Myometrial cell (primary cell): Measurements from ENCODE around the gene PEX11A. TPM values are rescaled to one million over a fixed set of nuclear protein-coding genes. Genes with fewer than 3 reads are reported as not detected.

ENCODE experiments used
- total RNA-seq: library from RNA; depleted of rRNA; stranded (reverse); fragments of >200 nt; gene quantifications from 2 replicates; pipeline ENCODE4 v1.2.3, GENCODE V29; 2015

The PEX11A gene, protein sequence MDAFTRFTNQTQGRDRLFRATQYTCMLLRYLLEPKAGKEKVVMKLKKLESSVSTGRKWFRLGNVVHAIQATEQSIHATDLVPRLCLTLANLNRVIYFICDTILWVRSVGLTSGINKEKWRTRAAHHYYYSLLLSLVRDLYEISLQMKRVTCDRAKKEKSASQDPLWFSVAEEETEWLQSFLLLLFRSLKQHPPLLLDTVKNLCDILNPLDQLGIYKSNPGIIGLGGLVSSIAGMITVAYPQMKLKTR
- 5.2 and 5.7 TPM in 2 replicates for total RNA-seq

DNA sequence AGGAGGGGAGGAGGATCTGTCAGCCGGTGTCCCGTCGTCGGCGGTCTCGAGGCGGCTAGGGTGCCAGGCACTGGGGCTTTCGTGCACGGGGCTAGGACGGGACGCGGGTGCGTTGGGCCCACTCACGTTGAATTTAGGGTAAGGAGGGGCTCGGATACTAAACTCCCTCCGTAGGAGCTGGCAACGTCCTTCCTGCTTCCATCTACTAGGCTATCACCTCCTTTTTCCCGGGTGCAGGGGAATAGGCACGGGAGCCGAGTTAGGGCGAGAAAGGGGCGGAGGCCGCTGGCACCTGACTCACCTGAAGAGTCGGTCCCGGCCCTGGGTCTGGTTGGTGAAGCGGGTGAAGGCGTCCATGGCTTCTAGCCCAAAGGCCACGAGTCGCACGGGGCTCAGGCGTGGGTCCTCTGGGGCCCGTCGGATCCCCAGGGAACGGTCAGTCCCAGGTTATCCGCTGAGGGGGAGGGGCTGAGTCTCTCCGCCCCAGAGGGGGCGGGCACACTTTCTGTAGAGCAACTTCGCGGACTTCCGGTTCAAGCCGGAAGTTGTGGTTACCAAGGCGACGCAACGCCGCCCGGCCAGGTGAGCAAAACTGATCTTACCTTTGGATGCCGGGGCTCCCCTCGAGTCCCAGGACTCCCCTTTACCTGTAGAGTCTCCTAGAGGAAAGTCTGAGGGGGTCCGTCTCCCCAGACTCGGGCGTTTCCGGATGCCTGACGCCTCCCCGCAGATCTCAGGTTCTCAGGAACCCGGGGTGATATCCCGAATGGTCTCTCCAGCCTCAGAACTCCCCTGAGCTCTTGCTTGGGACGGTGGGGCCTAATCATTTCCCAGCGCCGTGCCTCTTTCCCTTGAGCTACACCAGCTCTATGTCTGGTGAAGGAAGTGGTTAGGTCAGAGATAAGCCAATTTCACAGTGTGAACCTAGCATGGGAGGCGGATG is at the start of gene PEX11A, which contains the start of gene WDR93:
TSS of gene PEX11A (minus strand) at position 479 of the 943 bp plus-strand sequence. CDS start at position 357, 122 bp downstream.
TSS of gene WDR93 (plus strand) at position 536 of the 943 bp plus-strand sequence. CDS start 10,936 bp downstream, outside the sequence.

GRCh38 chr15:89679212-89679611 is 11.3 kb downstream of the PEX11A start, which contains the start of gene PLIN1:
Gene PLIN1, minus strand, starts transcription at chr15:89679367. Its CDS starts 1,878 bp downstream, at chr15:89677489.

DNA sequence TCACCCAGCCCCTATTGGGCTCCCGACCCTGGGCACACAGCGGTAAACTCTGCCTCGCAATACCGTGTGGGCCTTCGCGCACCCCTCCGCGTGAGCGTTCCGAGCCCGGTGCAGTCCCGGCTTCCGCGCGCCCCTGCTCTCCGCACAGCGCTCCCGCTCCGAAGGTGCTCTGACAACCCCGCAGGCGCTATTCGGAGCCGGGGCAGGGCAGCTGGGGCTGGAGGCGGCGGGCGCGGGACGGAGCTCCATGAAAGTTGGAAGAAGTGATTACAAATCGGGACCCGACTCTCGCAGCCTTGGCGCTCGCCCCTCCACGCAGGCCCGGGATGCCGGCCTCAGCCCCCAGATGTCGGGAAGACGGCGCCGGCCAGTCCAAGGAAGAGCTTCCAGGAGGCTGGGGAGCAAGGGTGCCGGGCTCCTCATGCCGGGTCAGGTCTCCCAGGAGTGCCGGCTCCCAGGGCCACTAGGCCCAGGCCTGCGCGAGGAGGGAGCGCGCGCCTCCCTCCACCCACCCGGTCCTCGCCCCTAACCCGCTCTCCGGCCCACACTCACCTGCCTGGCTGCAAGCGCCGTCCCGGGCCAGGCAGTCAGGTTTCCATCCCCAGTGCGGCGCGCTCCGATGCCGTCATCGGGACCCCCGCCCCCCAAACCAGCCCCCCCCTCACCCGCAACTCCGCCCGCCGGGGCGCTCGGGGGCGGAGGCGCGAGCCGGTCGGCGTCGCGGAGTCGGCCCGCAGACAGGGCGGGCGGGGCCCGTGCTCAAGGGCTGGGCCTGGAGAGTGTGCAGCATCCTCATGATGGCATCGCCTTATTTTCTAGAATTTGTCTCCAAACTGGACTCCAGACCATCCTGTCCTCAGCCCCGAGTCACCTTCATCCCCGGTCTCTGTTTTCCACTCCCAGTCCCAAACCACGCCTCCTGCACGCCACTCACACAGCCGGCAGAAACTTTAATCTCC is 35.4 kb downstream of the PEX11A start, which contains the start of gene KIF7:
TSS of gene KIF7 (minus strand) at position 621 of the 959 bp plus-strand sequence. CDS start 2,537 bp downstream, outside the sequence.

Other genes starting within 250 kb of the PEX11A start
- gene RHCG, start 194.2 kb downstream of the PEX11A start, total RNA-seq = not detected in 2 replicates
- gene TICRR, start 115.3 kb downstream of the PEX11A start, total RNA-seq = 3.2 and 4.3 TPM in 2 replicates
- gene KIF7, start 35.3 kb downstream of the PEX11A start, total RNA-seq = 12.8 and 13.0 TPM in 2 replicates
- gene PLIN1, start 11.4 kb downstream of the PEX11A start, total RNA-seq = 0.53 TPM in 1 of 2 replicates, not detected in the other
- 1.2 TPM in 1 of 2 replicates, not detected in the other for gene WDR93, start 57 bp upstream of the PEX11A start, total RNA-seq
- 0.18 TPM in 1 of 2 replicates, not detected in the other for gene MESP1, start 60.5 kb upstream of the PEX11A start, total RNA-seq
- under 0.01 and 2.8 TPM in 2 replicates for gene MESP2, start 85.6 kb upstream of the PEX11A start, total RNA-seq
- 275 and 280 TPM in 2 replicates for gene ANPEP, start 124.1 kb upstream of the PEX11A start, total RNA-seq
- 45.6 and 48.0 TPM in 2 replicates for gene AP3S2, start 203.2 kb upstream of the PEX11A start, total RNA-seq
- 6.1 and 9.7 TPM in 2 replicates for gene ARPIN, start 222.2 kb upstream of the PEX11A start, total RNA-seq